Measurements from ENCODE around the gene SRM. TPM values are rescaled to one million over a fixed set of nuclear protein-coding genes. Genes with fewer than 3 reads are reported as not detected.
"Not testable (repeated sequence)": the region's sequence is repeated elsewhere in the genome, so short reads cannot be mapped to it uniquely, and the experiment has no call there.

Gene SRM
- total RNA-seq, 8 experiments from 2014 or later, result 42.6 to 256 (median 75.3) TPM

DNA sequence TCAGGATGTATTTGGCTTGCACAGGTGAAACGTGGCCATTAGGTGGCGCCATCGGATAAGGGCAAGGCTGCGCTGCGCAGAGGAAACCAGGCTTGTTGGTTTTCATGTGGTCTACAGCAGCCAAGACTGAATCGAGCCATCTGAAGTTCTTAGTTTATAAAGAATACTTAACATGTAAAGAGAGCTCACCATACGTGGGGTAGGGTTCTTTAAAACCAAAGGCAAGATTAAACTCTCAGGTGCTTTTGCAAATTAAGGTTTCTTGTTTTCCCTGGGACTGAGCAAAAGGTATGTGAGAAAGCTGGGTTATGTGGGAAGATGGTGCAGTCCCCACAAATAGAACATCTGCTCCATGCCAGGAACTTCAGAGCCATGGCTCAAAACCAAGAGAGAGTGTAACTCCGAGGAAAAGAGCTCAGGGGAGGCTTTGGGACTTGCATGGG is 22.1 kb downstream of the SRM start:
- H3K27ac ChIP-seq, result no peak overlapping the region
- no peaks in the 10 kb centered on the region for H3K4me1 ChIP-seq (replicated peaks in 1 of 2)
- 0 to 14% (median 1%) methylated on average over 1 to 8 of the region's 8 CpGs for WGBS, 10 experiments
- H3K4me3 ChIP-seq, result no peak overlapping the region
- ATAC-seq (replicated peaks in 6 of 8), result peak; percentile 91 to 99 (median 94)
- in situ Hi-C loops (cut with MboI; ENCODE audit: low pct_unique_long_range_greater_than_20kb in 2 of 9, low sequenced_read_pairs in 9 of 9, unreplicated experiment in 9 of 9), result loop anchor here in 5 of 9 experiments (10.0 to 25.0 kb wide), 2 partner anchors 600 to 607 kb away; no protein-coding TSS in a partner anchor

GRCh38 chr1:11037019-11037739 is 22.6 kb downstream of the SRM start:
- not testable (repeated sequence) for ATAC-seq (replicated peaks in 6 of 8); H3K4me3 ChIP-seq; H3K27ac ChIP-seq; H3K4me1 ChIP-seq (replicated peaks in 1 of 2)
- 0 to 64% (median 46%) methylated on average over 4 to 18 of the region's 18 CpGs for WGBS, 10 experiments
- in situ Hi-C loops (cut with MboI; ENCODE audit: low pct_unique_long_range_greater_than_20kb in 2 of 9, low sequenced_read_pairs in 9 of 9, unreplicated experiment in 9 of 9), result loop anchor here in 5 of 9 experiments (10.0 to 25.0 kb wide), 2 partner anchors 600 to 608 kb away; no protein-coding TSS in a partner anchor

- ATAC-seq (replicated peaks in 6 of 8), result peak in 6 of 8 experiments; percentile 11 to 26 (median 18)
- in situ Hi-C loops (cut with MboI; ENCODE audit: low pct_unique_long_range_greater_than_20kb in 2 of 9, low sequenced_read_pairs in 9 of 9, unreplicated experiment in 9 of 9), result loop anchor here in 5 of 9 experiments (10.0 to 25.0 kb wide), 2 partner anchors 606 to 613 kb away; no protein-coding TSS in a partner anchor
- Histone ChIP-seq H3K4me1 (replicated peaks in 1 of 2) (no peaks in the 10 kb centered on the region), H3K4me3 (no peak overlapping the region), H3K27ac (no peak overlapping the region)
- 77 to 95% (median 89%) methylated on average over 4 to 7 of the region's 10 CpGs; no CpG with 5 or more reads in 4 of the 10 experiments for WGBS, 10 experiments
Measured at GRCh38 chr1:11031624-11032262, 28.1 kb downstream of the SRM start.

DNA sequence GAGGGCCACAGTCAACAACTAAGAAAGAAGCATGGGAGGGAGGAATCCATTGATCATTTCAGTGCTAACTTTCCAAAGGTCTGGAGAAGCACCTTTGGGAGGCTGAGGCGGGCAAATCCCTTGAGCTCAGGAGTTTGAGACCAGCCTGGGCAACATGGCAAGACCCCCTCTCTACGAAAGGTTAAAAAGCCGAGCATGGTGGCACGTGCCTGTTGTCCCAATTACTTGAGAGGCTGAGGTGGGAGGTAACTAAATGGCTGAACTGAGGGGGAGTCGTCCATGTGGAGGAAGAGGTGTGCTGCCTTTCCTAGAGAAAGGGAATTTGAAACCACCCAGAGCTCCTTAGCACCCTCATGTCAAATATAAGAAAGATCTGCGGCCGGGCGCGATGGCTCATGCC is 29.0 kb downstream of the SRM start:
- in situ Hi-C loops (cut with MboI; ENCODE audit: low pct_unique_long_range_greater_than_20kb in 2 of 9, low sequenced_read_pairs in 9 of 9, unreplicated experiment in 9 of 9), result loop anchor here in 5 of 9 experiments (10.0 to 25.0 kb wide), 2 partner anchors 606 to 614 kb away; no protein-coding TSS in a partner anchor
- no peak for ATAC-seq (replicated peaks in 6 of 8)
- WGBS, 10 experiments, result 91 to 100% (median 97%) methylated on average over 1 to 8 of the region's 9 CpGs; no CpG with 5 or more reads in 3 of the 10 experiments
- Histone ChIP-seq H3K27ac (no peak overlapping the region), H3K4me1 (replicated peaks in 1 of 2) (no peaks in the 10 kb centered on the region), H3K4me3 (no peak overlapping the region)

DNA sequence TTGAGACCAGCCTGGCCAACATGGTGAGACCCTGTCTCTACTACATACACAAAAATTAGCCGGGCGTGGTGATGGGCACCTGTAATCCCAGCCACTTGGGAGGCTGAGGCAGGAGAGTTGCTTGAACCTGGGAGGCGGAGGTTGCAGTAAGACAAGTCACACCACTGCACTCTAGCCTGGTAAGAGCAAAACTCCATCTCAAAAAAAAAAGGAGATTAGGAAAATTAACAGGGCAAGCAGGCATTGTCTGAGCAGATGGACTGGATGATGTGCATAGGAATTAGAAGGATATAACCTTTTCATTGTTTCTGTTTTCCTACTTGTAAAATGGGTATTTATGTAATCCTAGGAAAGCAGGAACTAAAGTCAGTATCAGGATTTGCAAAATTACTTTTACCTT is 31.8 kb downstream of the SRM start:
- WGBS, 10 experiments, result 50 to 100% (median 100%) methylated on average over 1 to 3 of the region's 3 CpGs; no CpG with 5 or more reads in 4 of the 10 experiments
- Histone ChIP-seq H3K4me1 (replicated peaks in 1 of 2) (no peaks in the 10 kb centered on the region), H3K27ac (no peak overlapping the region), H3K4me3 (no peak overlapping the region)
- ATAC-seq (replicated peaks in 6 of 8), result no peak
- in situ Hi-C loops (cut with MboI; ENCODE audit: low pct_unique_long_range_greater_than_20kb in 2 of 9, low sequenced_read_pairs in 9 of 9, unreplicated experiment in 9 of 9), result loop anchor here in 4 of 9 experiments (25.0 kb wide), 1 partner anchor 609 kb away; no protein-coding TSS in a partner anchor

DNA sequence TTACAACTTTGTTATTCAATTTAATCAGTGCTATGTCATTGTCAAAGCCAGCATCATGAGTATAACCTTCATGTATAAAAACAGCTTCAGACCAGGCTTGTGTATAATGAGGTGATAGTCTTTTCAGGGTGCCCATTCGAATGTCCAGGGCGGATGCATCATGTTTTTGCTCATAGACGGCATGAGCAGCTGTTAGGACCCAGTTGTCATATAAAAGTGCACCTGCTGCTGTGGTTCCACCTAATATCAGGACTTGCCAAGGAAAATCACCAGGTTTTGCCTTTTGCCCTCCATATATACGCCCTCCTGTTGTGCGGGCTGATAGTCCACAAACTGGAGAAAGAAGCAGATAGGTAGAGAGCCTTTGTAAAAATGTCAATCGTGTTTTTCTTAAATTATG is 32.5 kb downstream of the SRM start:
- no peak for ATAC-seq (replicated peaks in 6 of 8)
- in situ Hi-C loops (cut with MboI; ENCODE audit: low pct_unique_long_range_greater_than_20kb in 2 of 9, low sequenced_read_pairs in 9 of 9, unreplicated experiment in 9 of 9), result loop anchor here in 4 of 9 experiments (25.0 kb wide), 1 partner anchor 610 kb away; no protein-coding TSS in a partner anchor
- no peak overlapping the region for H3K4me3 ChIP-seq
- H3K27ac ChIP-seq, result no peak overlapping the region
- H3K4me1 ChIP-seq (replicated peaks in 1 of 2), result no peaks in the 10 kb centered on the region
- 43 to 100% (median 81%) methylated on average over 1 to 6 of the region's 6 CpGs for WGBS, 10 experiments

GRCh38 chr1:11026903-11027302 is 32.9 kb downstream of the SRM start:
- in situ Hi-C loops (cut with MboI; ENCODE audit: low pct_unique_long_range_greater_than_20kb in 2 of 9, low sequenced_read_pairs in 9 of 9, unreplicated experiment in 9 of 9), result loop anchor here in 4 of 9 experiments (25.0 kb wide), 1 partner anchor 610 kb away; no protein-coding TSS in a partner anchor
- no peak overlapping the region for H3K27ac ChIP-seq
- no peaks in the 10 kb centered on the region for H3K4me1 ChIP-seq (replicated peaks in 1 of 2)
- no peak for ATAC-seq (replicated peaks in 6 of 8)
- no peak overlapping the region for H3K4me3 ChIP-seq
- 40 to 100% (median 93%) methylated on average over 1 to 5 of the region's 5 CpGs for WGBS, 10 experiments

DNA sequence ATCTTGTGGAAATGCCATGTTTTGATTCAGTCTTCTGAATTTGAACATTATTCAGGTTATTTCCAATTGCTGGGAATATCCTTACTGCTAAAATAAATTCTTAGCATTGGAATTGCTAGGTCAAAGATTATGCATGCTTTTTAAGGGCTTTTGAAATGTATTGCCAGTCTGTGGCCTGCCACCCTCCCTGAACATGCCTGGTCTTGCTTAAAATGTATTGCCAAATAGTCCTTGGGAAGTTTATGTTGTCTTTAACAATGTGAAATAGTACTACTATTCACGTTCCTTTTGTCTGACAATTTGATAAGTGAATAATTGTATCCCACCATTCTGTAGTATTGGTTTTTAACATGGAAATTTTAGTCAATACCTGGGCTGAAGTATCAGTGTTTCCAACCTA is 33.8 kb downstream of the SRM start:
- peak in 2 of 8 experiments; percentile 4 to 15 for ATAC-seq (replicated peaks in 6 of 8)
- WGBS, 10 experiments, result 86 to 100% (median 90%) methylated on average over 1 of the region's 1 CpG; no CpG with 5 or more reads in 3 of the 10 experiments
- no peak overlapping the region for H3K4me3 ChIP-seq
- in situ Hi-C loops (cut with MboI; ENCODE audit: low pct_unique_long_range_greater_than_20kb in 2 of 9, low sequenced_read_pairs in 9 of 9, unreplicated experiment in 9 of 9), result loop anchor here in 4 of 9 experiments (25.0 kb wide), 1 partner anchor 611 kb away; no protein-coding TSS in a partner anchor
- no peaks in the 10 kb centered on the region for H3K4me1 ChIP-seq (replicated peaks in 1 of 2)
- no peak overlapping the region for H3K27ac ChIP-seq

DNA sequence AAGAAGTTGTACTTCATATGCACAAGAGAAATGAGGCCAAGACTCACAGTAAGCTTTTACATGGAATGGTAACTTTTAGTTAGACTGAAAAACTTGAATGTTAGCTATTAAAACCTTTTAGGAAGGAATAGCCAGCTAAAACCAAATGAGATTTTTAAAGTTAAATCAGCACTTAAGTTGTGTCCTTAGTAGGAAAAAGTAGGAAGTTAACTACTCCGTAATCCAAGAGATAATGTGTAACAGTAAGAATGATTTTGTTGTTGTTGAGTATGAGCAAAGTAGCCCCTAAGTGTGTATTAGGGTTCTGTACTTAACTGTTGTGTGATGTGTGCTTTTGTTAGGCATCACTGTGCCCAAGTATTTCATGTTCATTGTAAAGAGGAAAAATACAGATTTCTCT is 34.2 kb downstream of the SRM start:
- in situ Hi-C loops (cut with MboI; ENCODE audit: low pct_unique_long_range_greater_than_20kb in 2 of 9, low sequenced_read_pairs in 9 of 9, unreplicated experiment in 9 of 9), result loop anchor here in 4 of 9 experiments (25.0 kb wide), 1 partner anchor 612 kb away; no protein-coding TSS in a partner anchor
- H3K27ac ChIP-seq, result no peak overlapping the region

DNA sequence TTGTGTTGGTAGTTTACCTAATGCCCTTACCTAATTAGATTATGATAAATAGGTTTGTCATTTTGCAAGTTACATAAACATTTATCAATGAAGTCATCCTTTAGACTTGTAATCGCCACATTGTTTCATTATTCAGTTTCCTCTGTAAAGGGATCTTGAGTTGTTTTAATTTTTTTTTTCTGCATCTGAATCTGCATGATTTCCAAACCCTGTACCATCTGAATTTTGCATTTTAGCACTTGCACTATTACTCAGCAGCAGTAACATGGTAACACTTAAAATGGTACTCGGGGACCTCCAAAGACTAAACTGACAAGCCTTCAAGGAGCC is 35.0 kb downstream of the SRM start:
- no peak overlapping the region for H3K27ac ChIP-seq
- WGBS, 10 experiments, result 0 to 100% (median 87%) methylated on average over 1 to 2 of the region's 2 CpGs
- in situ Hi-C loops (cut with MboI; ENCODE audit: low pct_unique_long_range_greater_than_20kb in 2 of 9, low sequenced_read_pairs in 9 of 9, unreplicated experiment in 9 of 9), result loop anchor here in 4 of 9 experiments (25.0 kb wide), 1 partner anchor 612 kb away; no protein-coding TSS in a partner anchor

More for the DNA sequence above, 34.2 kb downstream of the SRM start:
- Histone ChIP-seq H3K4me3 (no peak overlapping the region), H3K4me1 (replicated peaks in 1 of 2) (no peaks in the 10 kb centered on the region)
- no peak for ATAC-seq (replicated peaks in 6 of 8)
- WGBS, 10 experiments, result 44 to 100% (median 100%) methylated on average over 1 of the region's 1 CpG; no CpG with 5 or more reads in 1 of the 10 experiments

GRCh38 chr1:11024154-11024873 is 35.5 kb downstream of the SRM start:
- Histone ChIP-seq H3K4me1 (replicated peaks in 1 of 2) (no peaks in the 10 kb centered on the region), H3K4me3 (no peak overlapping the region), H3K27ac (no peak overlapping the region)
- WGBS, 10 experiments, result 14 to 100% (median 92%) methylated on average over 1 to 3 of the region's 3 CpGs
- in situ Hi-C loops (cut with MboI; ENCODE audit: low pct_unique_long_range_greater_than_20kb in 2 of 9, low sequenced_read_pairs in 9 of 9, unreplicated experiment in 9 of 9), result no loop called here
- peak in 3 of 8 experiments; percentile 44 to 76 (median 53) for ATAC-seq (replicated peaks in 6 of 8)

More for the DNA sequence above, 35.0 kb downstream of the SRM start:
- Histone ChIP-seq H3K4me3 (no peak overlapping the region), H3K4me1 (replicated peaks in 1 of 2) (no peaks in the 10 kb centered on the region)
- ATAC-seq (replicated peaks in 6 of 8), result peak in 3 of 8 experiments; percentile 47 to 70 (median 64)

GRCh38 chr1:11023201-11023600 is 36.6 kb downstream of the SRM start:
- WGBS, 10 experiments, result 84 to 100% (median 96%) methylated on average over 1 to 11 of the region's 14 CpGs; no CpG with 5 or more reads in 1 of the 10 experiments
- in situ Hi-C loops (cut with MboI; ENCODE audit: low pct_unique_long_range_greater_than_20kb in 2 of 9, low sequenced_read_pairs in 9 of 9, unreplicated experiment in 9 of 9), result no loop called here
- no peak for ATAC-seq (replicated peaks in 6 of 8)
- Histone ChIP-seq H3K4me1 (replicated peaks in 1 of 2) (no peaks in the 10 kb centered on the region), H3K27ac (no peak overlapping the region), H3K4me3 (no peak overlapping the region)

Data from motor neuron (in vitro differentiated cells).